Hematopoietic multipotent progenitor cell treated with erythropoietin and hydrocortisone succinate and interleukin-3 and kit ligand, for 17 days (in vitro differentiated cells): ENCODE measurements around the gene GREM2.

ENCODE experiments used
- DNase-seq: peaks from one replicate; pipeline ENCODE4 v3.0.0-alpha.2; 2015; ENCODE audit warnings: low spot score

The GREM2 gene

DNA sequence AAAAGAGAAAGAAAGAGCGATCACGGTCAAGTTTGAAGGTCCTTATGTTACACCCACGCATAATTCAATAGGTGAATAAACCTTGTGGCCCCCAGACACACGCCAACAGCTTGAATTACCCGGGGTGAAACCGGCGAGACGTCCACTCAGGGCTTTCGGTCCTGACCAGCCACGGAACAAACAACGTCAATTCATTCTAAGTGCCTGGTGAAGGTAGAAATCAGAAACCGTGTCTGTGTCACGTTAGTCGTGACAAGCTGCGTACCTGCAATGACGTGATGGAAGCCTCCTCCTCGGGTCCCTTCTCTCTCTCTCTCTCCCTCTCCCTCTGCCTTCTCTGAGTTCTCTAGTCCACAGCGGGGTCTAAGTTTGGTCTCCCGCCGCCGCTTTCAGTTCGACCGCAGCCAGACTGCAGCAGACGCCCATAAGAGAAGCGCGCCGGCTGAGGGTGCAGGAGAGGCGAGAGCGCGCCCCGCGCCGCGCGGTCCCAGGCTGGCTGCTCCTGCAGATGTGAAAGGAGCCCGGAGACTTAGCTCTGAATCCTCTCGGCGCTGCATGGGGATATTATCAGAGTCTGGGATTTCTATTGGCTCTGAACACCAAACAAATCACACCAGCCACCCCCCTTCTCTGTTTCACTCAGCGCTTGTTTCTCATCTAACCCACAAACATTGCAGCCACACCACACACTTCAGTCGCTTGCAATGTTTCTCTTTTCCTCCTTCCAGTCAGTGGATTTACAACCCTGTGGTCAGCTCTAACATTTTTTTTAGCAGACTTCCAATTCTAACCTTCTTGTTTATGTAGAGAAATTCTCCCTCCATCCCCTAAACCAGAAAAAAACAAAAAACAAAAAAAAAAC, at the start of gene GREM2:
Gene GREM2, minus strand, starts transcription at position 537 of the 862 bp plus-strand sequence. CDS start 118,680 bp downstream, outside the sequence.
- no peak for DNase-seq

DNA sequence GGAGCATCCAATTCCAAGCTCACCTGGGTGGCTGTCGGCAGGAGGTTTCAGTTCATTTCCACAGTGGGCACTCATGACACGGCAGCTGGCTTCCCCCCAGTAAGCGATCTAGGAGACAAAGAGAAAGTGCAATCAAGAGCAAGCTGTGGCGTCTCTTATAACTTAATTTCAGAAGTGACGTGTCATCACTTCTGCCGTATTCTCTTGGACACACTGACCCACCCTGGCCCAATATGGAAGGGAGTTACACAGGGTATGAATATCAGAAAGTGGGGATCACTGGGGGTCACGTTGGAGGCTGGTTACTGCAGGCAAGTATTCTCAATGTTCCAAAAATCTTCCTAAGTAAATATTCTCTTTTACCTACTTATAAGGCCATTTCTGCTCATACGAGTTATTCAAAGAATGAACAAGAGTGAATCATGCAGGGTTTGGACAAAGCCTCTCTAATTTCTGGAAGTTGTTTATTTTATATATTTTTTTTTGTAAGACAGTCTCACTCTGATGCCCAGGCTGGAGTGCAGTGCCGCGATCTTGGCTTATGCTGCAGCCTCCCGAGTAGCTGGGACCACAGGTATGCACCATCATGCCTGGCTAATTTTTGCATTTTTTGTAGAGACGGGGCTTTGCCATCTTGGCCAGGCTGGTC, 46.5 kb upstream of the GREM2 start:
- DNase-seq, result no peak

DNA sequence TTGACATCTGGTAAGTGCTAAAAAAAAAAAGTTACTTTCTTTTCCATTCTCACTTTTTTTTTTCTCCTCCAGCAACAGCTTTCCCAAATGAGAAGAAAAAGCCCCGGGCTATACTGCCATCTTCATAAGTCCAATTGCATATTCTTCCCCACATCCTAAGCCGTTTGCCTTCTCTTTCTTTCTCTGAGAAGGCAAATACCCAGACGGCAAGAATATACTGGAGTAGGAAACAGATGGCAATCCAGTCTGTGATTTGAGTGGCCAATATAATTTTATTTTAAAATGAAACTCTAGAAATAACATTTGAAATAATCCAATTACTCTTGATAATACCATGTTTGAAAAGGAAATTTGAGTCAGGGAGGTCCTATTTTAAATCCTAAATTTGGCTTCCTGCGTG, 44.6 kb upstream of the GREM2 start:
- no peak for DNase-seq

DNA sequence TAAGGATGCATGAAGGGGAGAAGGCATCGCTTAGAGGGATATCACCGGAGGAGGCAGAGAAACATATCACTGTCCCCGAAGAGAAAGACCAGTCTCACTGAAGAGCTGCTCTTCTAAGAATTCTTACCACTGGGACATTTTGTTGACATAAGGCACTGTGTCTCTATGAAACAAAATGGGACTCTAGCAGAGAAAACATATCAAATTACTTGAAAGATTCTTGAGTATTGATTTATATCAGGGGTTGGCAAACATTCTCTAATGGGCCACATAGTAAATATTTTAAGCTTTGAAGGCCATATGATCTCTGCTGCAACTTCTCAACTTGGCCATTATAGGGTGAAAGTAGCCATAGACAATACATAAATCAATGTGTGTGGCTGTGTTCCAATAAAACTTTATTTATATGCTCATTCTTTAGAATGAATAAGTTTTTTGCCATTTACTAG, 41.0 kb upstream of the GREM2 start:
- DNase-seq, result no peak

DNA sequence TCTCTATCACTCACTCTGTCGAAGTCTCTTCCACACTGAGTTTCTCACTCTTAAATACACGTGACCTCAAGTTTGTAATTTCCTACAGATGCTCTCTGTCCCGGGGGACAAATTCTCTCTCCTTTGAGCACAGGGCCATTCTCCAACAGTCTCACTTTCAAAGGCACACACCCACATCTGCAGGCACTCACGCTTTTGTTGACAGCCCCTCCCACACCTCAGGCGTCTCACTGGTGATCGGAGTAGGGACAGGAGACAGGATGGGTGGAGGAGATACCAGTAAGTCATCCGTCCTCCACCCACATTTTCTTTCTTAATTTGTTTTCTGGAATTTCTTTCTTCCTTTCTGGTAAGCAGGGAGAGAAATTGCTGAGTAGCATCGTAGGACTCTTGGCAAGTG, 40.6 kb upstream of the GREM2 start:
- DNase-seq, result no peak

DNA sequence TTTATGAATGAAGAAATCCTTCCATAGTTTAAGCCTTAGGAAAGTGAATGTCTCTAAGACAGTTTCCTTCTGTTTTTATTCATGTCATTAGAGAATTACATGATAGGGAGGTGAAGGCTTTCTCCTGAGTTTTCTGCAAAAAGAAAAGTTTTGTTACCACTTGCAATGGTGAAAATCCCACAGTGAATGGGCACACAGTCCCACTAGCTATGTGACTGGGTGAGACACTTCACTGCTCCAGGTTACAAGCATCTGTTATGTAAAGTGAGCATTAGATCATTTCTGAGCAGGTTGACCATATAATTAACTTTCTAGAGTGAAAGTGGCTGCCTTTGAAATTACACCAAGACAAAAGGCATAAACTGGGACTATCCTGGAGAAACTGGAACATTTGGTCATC, 38.9 kb upstream of the GREM2 start:
- DNase-seq, result no peak

DNA sequence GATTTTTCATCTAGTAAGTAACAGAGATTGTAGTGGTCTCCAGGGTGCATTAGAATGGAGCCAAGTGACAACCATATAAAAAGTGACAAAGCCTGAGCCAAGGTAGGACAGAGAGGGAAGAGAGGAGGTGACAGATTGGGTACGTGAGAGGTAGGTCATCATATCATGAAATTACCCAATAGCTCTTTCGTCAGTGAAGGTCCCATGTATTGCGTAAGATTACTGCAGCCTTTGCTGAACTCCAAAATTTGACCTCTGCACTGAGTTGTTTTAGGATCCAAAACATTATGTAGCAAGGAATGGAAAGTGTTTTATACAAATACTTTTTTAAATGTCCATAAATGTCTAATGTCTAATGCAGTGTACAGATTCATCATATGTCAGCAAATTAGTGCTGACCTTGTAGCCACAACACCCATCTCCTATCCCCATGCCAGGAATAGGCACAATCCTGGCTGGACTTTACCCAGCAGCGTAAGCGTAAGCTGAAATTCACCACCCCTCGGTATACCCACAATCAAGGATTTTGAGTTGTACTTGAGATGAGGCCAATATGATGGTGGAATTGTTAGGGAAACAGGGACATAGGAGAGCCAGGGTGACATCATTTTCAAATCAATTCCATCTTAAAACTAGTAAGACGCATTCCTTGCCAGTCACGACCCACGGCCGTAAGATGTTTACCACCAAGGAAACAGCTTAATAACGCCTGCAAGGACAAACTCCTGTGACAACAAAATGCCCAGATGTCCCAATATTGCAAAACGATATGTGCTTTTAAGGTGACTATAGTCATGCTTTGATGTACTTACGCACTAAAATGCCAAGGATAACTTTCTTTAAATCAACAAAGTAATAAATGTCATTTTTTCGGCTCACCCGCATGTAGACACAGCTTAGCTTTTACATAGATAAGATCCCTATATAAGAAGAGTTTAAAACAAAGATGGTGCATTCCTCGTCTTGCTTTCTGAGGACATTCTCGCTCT, 38.1 kb upstream of the GREM2 start:
- DNase-seq, result no peak

DNA sequence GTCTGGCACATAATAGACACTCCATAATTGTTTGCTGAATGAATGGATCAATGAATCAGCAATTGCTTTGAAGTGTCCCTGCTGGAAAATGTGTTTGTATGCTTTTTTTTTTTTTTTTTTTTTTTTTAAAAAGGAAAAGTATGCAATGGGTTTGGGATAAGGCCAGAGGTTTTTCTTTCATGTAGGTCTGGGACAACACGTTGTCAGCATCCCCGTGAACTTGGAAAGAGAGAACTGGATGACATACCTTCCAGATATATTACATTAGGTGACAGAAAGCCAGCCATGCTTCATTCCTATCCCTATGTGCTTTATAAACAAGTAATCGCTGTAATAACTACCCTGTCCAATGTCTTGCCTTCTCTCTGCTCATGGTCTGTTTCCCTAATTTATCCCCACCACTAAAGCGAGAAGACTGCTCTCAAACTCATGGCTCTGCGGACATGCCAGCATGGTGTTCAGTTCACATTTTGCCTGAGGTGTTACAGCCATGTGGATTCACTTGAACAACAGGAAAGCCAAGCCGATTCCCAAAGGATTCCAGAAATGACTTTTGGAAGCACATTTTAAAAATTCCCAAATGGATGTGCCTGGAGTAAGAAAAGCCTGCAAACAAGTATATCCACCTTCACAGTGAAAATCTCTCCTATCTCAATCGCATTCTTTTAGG, 34.8 kb upstream of the GREM2 start:
- no peak for DNase-seq

DNA sequence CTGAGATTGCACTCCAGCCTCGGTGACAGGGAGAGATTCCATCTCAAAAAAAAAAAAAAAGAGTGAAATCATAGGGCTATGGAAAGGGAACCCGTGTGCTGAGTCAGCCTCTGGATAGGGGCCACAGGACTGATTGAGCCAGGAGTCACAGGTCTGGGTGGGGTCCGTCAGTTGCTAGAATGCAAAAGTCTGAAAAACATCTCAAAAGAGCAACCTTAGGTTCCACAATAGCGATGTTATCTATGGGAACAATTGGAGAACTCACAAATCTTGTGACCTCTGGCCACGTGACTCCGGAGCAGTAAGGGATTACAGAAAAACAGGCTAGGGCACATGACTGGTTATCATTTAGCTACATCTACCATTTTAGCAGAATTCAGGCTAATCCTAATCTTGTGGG, 32.8 kb upstream of the GREM2 start:
- DNase-seq, result no peak

DNA sequence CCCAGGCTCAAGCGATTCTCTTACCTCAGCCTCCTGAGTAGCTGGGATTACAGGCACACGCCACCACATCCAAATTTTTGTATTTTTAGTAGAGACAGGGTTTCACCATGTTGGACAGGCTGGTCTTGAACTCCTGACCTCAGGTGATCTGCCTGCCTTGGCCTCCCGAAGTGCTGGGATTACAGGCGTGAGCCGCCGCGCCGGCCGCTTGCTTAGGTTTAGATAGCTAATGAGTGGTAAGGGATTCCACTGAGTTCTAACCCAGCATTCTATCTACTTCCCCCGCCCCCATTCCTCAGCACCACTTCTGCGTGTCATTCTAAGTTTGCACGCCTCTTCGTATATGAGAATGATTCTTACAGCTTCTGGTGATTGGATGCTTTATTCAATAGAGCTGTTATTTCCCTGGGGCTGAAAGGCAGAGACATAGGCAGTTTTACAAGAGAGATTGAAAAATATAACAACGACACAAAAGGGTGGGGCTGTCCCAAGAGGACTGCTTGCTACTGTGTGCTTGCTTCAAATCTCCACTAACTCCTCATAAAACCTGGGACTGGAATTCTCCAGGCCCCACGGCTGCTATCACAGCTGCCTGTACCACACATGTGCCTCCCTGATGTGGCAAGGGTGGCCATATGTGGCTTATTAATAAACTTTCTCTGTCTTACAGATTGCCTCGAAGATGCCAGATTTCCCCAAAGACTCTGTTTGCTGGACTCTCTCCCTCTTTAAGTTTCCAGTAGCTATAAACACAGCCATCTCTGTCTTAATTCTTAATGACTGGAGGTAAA, 23.7 kb upstream of the GREM2 start:
- no peak for DNase-seq

DNA sequence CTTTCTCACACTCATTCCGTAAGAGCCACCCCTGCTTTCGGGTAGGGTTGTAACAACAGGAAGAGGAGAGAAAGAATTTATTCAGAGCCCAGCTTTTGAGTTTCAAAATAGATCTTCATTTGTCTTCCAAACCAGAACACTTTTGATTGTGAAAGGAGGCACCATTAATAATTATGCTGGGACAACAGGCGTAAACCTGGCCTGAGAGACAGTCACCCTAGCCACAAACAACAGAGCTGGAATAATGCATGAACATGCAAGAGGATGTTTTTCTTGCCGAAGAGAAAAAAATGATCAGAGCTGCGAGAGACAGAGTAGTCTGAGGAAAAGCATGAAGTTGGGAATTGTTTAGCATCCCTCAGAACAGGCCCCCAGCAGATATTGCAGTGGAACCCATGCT, 18.5 kb upstream of the GREM2 start:
- no peak for DNase-seq

DNA sequence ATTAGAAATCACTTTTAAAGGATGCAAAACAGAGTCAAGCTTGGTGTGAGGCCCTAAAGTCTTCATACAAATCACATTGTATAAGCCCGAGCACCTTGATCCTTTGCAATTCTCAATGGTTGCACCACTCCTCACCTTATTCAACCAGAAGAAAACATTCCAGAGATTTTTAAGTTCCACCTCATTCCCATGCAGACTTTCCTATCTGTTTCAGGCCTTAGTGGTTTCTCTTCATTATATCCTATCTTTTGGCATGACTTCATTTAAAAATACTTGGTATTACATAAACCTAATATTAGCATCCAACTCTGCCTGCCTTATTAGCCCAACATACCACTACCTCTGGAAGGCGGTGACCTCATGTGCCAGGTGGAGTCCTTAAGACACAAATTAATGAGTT, 9.3 kb upstream of the GREM2 start:
- DNase-seq, result no peak

DNA sequence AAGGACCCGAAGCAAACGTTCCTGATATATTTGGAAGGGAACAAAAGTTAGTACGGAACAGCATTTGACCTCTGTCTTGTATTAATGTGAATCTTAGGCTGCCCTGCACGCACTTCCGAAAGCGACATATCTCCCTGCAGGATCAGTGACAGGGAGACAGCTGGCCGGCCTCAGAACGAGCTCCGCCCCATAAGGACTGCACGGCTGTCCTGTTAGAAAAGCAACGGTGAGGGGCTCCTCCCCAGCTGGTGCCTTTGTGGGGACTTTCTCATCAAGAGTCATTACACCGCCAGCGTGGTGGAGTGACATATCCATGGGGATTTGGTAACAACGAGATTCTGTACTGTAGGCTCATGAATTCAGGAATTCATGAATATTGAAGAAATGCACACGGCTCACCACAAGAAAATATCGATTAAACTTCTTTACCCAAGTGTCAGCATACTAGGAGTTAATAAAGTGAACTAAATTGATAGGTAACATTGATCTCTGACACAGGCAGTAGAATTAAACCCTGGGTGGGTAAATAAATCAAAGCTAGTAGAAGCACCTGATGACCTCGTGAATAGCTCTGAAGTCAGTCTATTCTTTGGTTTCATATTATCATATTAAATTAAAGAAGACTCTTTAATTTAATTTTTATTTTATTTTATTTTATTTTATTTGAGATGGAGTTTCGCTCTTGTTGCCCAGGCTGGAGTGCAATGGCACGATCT, 8.1 kb upstream of the GREM2 start:
- no peak for DNase-seq

DNA sequence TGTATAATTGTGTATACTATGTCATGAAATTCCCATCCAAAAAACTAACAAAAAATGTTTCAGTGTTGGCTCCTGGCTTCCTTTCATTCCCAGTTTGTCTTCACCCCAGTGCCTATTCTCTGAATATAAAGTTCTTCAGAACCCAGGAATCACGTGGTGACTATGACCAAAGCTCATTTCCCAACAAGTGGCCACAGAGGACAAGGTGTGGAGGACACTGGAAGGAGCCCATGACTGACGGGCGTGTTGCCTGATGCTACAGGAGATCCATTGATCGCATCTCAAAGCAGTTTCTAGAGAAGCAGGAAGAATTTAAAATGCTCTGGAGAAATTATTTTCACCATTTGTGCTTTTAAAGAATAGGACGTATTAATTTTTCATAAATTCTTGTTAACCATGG, 7.4 kb upstream of the GREM2 start:
- no peak for DNase-seq

DNA sequence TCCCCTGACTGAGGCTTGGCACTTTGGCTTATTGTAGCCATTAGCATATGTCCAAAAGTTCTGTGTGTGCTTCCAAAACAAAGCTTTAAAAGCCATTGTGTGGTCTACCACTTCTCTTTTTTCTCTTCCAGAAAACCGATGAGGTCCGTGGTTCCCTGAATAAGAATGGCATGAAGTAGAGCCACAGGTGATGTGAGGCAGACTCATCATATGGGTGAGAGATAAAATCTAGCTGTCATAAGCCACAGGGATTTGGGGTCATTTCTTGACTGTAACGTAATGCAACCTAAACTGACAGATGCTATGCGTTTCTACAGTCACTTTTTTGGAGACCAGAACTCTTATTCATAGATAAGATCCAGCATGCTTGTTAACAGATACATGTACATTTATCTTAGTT, 7.0 kb upstream of the GREM2 start:
- no peak for DNase-seq

DNA sequence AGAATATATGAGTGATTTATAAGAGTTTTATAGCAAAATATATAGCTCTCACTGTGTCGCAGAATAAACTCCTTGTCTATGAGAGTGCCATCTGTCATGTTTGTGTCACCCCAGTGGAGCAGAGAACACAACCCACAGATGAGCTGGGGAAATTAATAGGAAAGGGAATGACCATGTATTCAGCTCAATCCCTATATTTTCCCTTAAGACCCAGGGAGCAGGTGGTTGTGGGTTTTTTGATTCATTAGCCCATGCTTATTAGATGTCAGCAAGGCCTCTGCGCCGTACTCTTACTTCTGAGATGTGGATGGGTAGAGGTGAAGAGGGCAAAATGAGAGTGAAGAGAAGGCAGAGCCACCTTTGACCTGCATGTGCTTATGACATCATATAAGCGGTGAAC, 4.1 kb upstream of the GREM2 start:
- no peak for DNase-seq

DNA sequence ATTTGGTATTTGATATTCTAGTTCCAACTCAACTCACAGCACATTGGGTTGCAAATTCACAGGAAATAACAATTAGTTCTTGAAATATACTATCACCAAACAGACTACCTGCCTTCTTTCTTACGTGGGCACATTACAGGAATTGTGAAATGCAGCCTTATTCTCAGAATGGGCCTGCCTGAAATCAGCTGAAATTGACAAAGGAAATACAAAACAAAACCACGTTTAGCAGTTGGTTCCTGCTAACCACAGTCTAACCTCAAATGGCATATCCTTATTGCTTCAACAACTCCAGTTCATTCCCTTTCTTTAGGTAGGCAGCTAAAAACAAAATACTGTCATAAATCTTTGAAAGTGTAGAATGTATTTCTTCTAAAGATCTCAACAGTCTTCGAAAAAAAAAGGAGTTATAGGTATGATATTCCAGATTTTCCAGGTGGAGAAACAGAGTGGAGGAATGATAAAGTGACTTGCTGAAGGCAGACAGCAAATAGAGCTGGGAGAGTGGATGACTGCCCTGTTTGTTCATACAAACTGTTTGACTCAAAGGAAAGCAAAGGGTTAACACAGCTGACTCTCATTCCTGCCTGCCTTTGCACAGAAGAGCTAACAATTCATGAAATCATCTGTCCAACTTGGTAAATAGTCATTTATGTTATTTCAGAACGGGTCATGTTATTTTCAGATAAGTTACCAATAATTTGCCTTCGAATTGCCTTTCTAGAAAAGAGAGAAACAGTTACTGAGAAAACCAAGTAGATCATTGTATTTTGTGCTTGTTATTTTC, 1.6 kb upstream of the GREM2 start:
- no peak for DNase-seq

DNA sequence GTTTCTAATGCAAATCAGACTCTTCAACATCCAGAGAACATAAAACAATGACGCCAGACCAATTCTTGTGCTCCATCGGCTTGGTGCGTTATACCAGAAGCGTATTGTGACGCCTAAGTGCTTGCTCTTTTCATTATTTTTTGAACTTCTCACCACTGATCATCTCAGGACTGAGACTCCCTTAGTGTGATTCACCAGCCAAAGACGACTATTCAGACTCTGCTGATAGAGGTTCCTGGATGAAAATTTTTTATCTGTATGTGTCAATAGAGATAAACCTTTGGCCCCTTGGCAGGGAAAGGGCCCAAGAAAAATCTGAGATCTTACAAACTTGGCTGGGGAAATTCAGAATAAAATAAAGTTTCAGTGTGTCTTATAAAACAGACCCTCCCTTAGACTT, 856 bp upstream of the GREM2 start:
- no peak for DNase-seq

DNA sequence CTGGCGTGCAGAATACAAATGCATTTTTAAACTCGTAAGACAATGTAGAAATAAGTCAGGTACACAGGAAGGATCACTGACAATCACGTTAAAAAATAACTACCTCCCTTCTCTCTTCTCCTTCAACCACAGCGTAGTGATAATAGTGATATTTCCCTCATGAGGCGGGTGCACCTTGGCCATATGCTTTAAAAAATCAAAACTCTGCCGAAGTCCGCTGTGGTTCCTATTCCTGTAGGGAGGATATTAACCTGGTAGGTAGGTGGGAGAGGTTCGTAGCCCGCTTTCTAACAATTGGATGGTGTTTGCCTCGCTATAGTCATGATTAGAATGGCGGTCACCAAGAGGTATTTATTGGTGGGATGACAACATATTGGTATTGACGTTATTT, 732 bp downstream of the GREM2 start:
- no peak for DNase-seq

DNA sequence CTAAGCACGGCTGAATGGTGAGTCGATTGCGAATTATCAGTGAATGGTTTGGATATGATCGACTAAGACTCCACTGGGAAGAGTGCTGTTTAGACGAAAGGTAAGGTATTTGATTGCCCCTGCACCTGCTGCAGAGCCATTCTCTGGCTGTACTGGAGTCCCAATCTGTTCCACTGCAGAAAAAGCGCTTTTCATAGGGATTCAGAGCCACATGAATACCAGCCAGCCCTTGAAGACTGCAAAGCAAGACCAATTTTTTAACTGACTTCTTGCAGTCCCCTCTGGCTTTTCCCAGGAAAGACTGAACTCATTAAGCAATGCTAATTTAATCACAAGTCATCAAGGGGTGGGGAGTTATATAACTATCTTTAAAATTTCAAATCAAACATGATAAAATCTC, 1.3 kb downstream of the GREM2 start:
- DNase-seq, result no peak
